IMR-90 (cell line): ENCODE data around the gene SRGAP3. TPM values are rescaled to one million over a fixed set of nuclear protein-coding genes. Genes with fewer than 3 reads are reported as not detected.
A peak's percentile ranks its signal among the peaks of the same experiment; 100 is the strongest.

ENCODE experiments used
- ATAC-seq: fragments of 200-7000 bp; cut with Tn5 transposase; 2 replicates; pipeline ENCODE4 v1.9.1; 2020; ENCODE audit warnings: low read depth, mild to moderate bottlenecking, moderate library complexity
- BruUV-seq: library from RNA; stranded (reverse); fragments of 400-500 nt; replicated peaks from 2 replicates; lab custom pipeline; 2021; lab: Mats Ljungman, UMichigan
- CTCF ChIA-PET: fragments of 300-600 bp; formaldehyde crosslinking; extraction: SDS; loops from one replicate; lab custom pipeline; 2021; ENCODE audit warnings: antibody characterized with exemption; lab: Yijun Ruan, JAX
- POLR2A ChIA-PET: fragments of 300-600 bp; sonication (Branson Sonifier 250); formaldehyde crosslinking; loops from one replicate; lab custom pipeline; 2022; ENCODE audit warnings: antibody characterized with exemption; ENCODE audit not compliant: unreplicated experiment; lab: Charles Lee
- DNase-seq: peaks from one replicate; pipeline ENCODE4 v3.0.0; 2013
- H2AFZ ChIP-seq: replicated peaks from 2 replicates; pipeline ENCODE3; 2013; ENCODE audit warnings: low read length, mild to moderate bottlenecking; ENCODE audit not compliant: poor library complexity
- H2AK5ac ChIP-seq: 2 replicates; pipeline ENCODE4 v1.6.1; 2013; ENCODE audit warnings: low read depth, low read length, inconsistent platforms
- H2AK9ac ChIP-seq: replicated peaks from 2 replicates; pipeline ENCODE3; 2013; ENCODE audit warnings: mild to moderate bottlenecking, low read depth, low read length, moderate library complexity; ENCODE audit not compliant: poor library complexity
- H2BK120ac ChIP-seq: 2 replicates; pipeline ENCODE4 v1.6.1; 2013; ENCODE audit warnings: low read depth, low read length, inconsistent platforms
- H2BK15ac ChIP-seq: 3 replicates; pipeline ENCODE4 v1.6.1; 2013; ENCODE audit warnings: low read depth, low read length, inconsistent platforms
- H2BK20ac ChIP-seq: 2 replicates; pipeline ENCODE4 v1.6.1; 2013; ENCODE audit warnings: low read depth, mild to moderate bottlenecking, inconsistent platforms, low read length, moderate library complexity
- H2BK5ac ChIP-seq: 2 replicates; pipeline ENCODE4 v1.6.1; 2013; ENCODE audit warnings: mild to moderate bottlenecking, low read depth, low read length, inconsistent platforms; ENCODE audit not compliant: poor library complexity, severe bottlenecking
- H3K14ac ChIP-seq: replicated peaks from 2 replicates; pipeline ENCODE4 v1.6.1; 2013; ENCODE audit warnings: low read depth, low read length, inconsistent platforms
- H3K18ac ChIP-seq: 2 replicates; pipeline ENCODE4 v1.6.1; 2013; ENCODE audit warnings: low read depth, low read length, control low read depth
- H3K23ac ChIP-seq: 2 replicates; pipeline ENCODE4 v1.6.1; 2013; ENCODE audit warnings: low read depth, low read length, inconsistent platforms
- H3K27ac ChIP-seq: 2 replicates; pipeline ENCODE4 v1.5.1; 2013; ENCODE audit warnings: mild to moderate bottlenecking, control low read depth, low read length; ENCODE audit not compliant: insufficient read depth
- H3K27me3 ChIP-seq: 2 replicates; pipeline ENCODE4 v1.6.1; 2013; ENCODE audit warnings: low read length; ENCODE audit not compliant: control insufficient read depth, insufficient read depth
- H3K36me3 ChIP-seq: 2 replicates; pipeline ENCODE4 v1.6.1; 2013; ENCODE audit warnings: low read length, mixed read lengths; ENCODE audit not compliant: control insufficient read depth, insufficient read depth
- H3K4ac ChIP-seq: 2 replicates; pipeline ENCODE4 v1.6.1; 2013; ENCODE audit warnings: low read depth, low read length, inconsistent platforms
- H3K4me1 ChIP-seq: 2 replicates; pipeline ENCODE4 v1.6.1; 2013; ENCODE audit warnings: low read length, mixed read lengths; ENCODE audit not compliant: control insufficient read depth, insufficient read depth
- H3K4me2 ChIP-seq: 2 replicates; pipeline ENCODE4 v1.6.1; 2013; ENCODE audit warnings: low read depth, mild to moderate bottlenecking, control low read depth, low read length, moderate library complexity
- H3K4me3 ChIP-seq: 2 replicates; pipeline ENCODE4 v1.5.1; 2013; ENCODE audit warnings: low read depth, mild to moderate bottlenecking, control low read depth, low read length, moderate library complexity; ENCODE audit not compliant: insufficient read depth
- H3K56ac ChIP-seq: 2 replicates; pipeline ENCODE4 v1.6.1; 2013; ENCODE audit warnings: low read length, inconsistent platforms; ENCODE audit not compliant: insufficient read depth; ENCODE audit errors: extremely low read depth
- H3K79me1 ChIP-seq, 2 experiments: 2 replicates each; pipeline ENCODE4 v1.6.1; 2013; ENCODE audit warnings: low read length in 2 of 2, inconsistent platforms in 1 of 2, low read depth in 1 of 2
- H3K9ac ChIP-seq: 2 replicates; pipeline ENCODE4 v1.6.1; 2013; ENCODE audit warnings: low read depth, low read length, control low read depth
- H3K9me1 ChIP-seq: 2 replicates; pipeline ENCODE4 v1.6.1; 2013; ENCODE audit warnings: low read length, inconsistent platforms; ENCODE audit not compliant: insufficient read depth
- H3K9me3 ChIP-seq: 2 replicates; pipeline ENCODE4 v1.6.1; 2013; ENCODE audit warnings: low read length; ENCODE audit not compliant: control insufficient read depth, insufficient read depth
- H4K20me1 ChIP-seq: 2 replicates; pipeline ENCODE4 v1.6.1; 2013; ENCODE audit warnings: low read length, inconsistent platforms; ENCODE audit not compliant: insufficient read depth
- H4K5ac ChIP-seq: 2 replicates; pipeline ENCODE4 v1.6.1; 2013; ENCODE audit warnings: mild to moderate bottlenecking, low read depth, low read length, control low read depth
- H4K8ac ChIP-seq, 2 experiments: 2 replicates each; pipeline ENCODE4 v1.6.1; 2013; ENCODE audit warnings: low read depth in 2 of 2, low read length in 2 of 2, control low read depth in 1 of 2, inconsistent platforms in 1 of 2
- H4K91ac ChIP-seq: 2 replicates; pipeline ENCODE4 v1.6.1; 2013; ENCODE audit warnings: low read depth, low read length, inconsistent platforms; ENCODE audit not compliant: insufficient read depth
- BHLHE40 ChIP-seq: fragments of 150-350 bp; IDR thresholded peaks from 2 replicates; pipeline ENCODE4 v1.6.1; 2016; ENCODE audit warnings: mild to moderate bottlenecking, low read depth, low read length
- CEBPB ChIP-seq: IDR thresholded peaks from 2 replicates; pipeline ENCODE4 v1.6.1; 2012; ENCODE audit warnings: low read depth, low read length, improper control_type of control experiment
- CHD1 ChIP-seq: IDR thresholded peaks from 2 replicates; pipeline ENCODE4 v1.6.1; 2012; ENCODE audit warnings: low read depth, low read length, improper control_type of control experiment
- CTCF ChIP-seq: conservative IDR thresholded peaks from 2 replicates; pipeline ENCODE4 v1.5.1; 2012; ENCODE audit warnings: mild to moderate bottlenecking, low read depth, low read length, improper control_type of control experiment
- ELK1 ChIP-seq: fragments of 150-350 bp; IDR thresholded peaks from 2 replicates; pipeline ENCODE4 v1.6.1; 2016; ENCODE audit warnings: low read depth, mild to moderate bottlenecking, low read length, moderate library complexity, borderline replicate concordance
- FOS ChIP-seq: fragments of 150-350 bp; IDR thresholded peaks from 2 replicates; pipeline ENCODE4 v1.6.1; 2016; ENCODE audit warnings: low read depth, low read length
- MAFK ChIP-seq: IDR thresholded peaks from 2 replicates; pipeline ENCODE4 v1.6.1; 2012; ENCODE audit warnings: low read depth, low read length, improper control_type of control experiment
- MAZ ChIP-seq: IDR thresholded peaks from 2 replicates; pipeline ENCODE4 v1.6.1; 2012; ENCODE audit warnings: low read depth, mild to moderate bottlenecking, low read length, improper control_type of control experiment, moderate library complexity, borderline replicate concordance
- MXI1 ChIP-seq: IDR thresholded peaks from 2 replicates; pipeline ENCODE4 v1.6.1; 2012; ENCODE audit warnings: low read depth, mild to moderate bottlenecking, low read length, moderate library complexity, borderline replicate concordance
- NFE2L2 ChIP-seq: fragments of 150-350 bp; IDR thresholded peaks from 2 replicates; pipeline ENCODE4 v1.6.1; 2016; ENCODE audit warnings: low read depth, mild to moderate bottlenecking, low read length
- POLR2A ChIP-seq: IDR thresholded peaks from 2 replicates; pipeline ENCODE4 v1.6.1; 2012; ENCODE audit warnings: mild to moderate bottlenecking, low read depth, low read length
- RAD21 ChIP-seq: IDR thresholded peaks from 2 replicates; pipeline ENCODE4 v1.6.1; 2012; ENCODE audit warnings: low read length, improper control_type of control experiment
- RCOR1 ChIP-seq: IDR thresholded peaks from 2 replicates; pipeline ENCODE4 v1.6.1; 2012; ENCODE audit warnings: mild to moderate bottlenecking, low read length, improper control_type of control experiment; ENCODE audit not compliant: insufficient replicate concordance
- RFX5 ChIP-seq: IDR thresholded peaks from 2 replicates; pipeline ENCODE4 v1.8.0; 2012; ENCODE audit warnings: low read depth, mild to moderate bottlenecking, low read length, moderate library complexity
- SMC3 ChIP-seq: fragments of 150-350 bp; IDR thresholded peaks from 2 replicates; pipeline ENCODE4 v1.6.1; 2016; ENCODE audit warnings: low read depth, mild to moderate bottlenecking, antibody characterized with exemption, low read length, moderate library complexity
- USF2 ChIP-seq: fragments of 150-350 bp; IDR thresholded peaks from 2 replicates; pipeline ENCODE4 v1.6.1; 2017; ENCODE audit warnings: mild to moderate bottlenecking, antibody characterized with exemption, low read length, low read depth
- WGBS, 2 experiments: methylation state at CpG; one replicate each; pipeline versions ENCODE4 v1.1.5 to v1.1.7; 2013; ENCODE audit warnings: missing lambda C conversion rate in 2 of 2; ENCODE audit not compliant: insufficient read length in 1 of 2; ENCODE audit errors: extremely low coverage in 2 of 2; 5-methylcytosine and 5-hydroxymethylcytosine counted together
- dilution Hi-C: fragments of 300-500 bp; cut with HindIII; formaldehyde crosslinking; loops from one replicate; pipeline ENCODE4 v1.14.3; 2018; ENCODE audit warnings: low sequenced_read_pairs; ENCODE audit not compliant: unreplicated experiment
- in situ Hi-C: fragments of 300-500 bp; cut with MboI; formaldehyde crosslinking; loops from 3 replicates; pipeline ENCODE4 v1.14.3; 2019; ENCODE audit warnings: low sequenced_read_pairs, inconsistent platforms, mixed read lengths
- intact Hi-C: fragments of 100-400 bp; cut with micrococcal nuclease; formaldehyde crosslinking; loops from 2 replicates; pipeline ENCODE4 v1.10.0; 2022
- polyA plus RNA-seq, 3 experiments: library from polyadenylated mRNA; depleted of rRNA; stranded (reverse); fragments of >200 nt; gene quantifications; 2 replicates each; pipeline ENCODE4 v1.2.3, GENCODE V29; 2012; ENCODE audit warnings: low replicate concordance in 1 of 3
- total RNA-seq: library from RNA; depleted of rRNA; stranded (reverse); fragments of >200 nt; gene quantifications from 2 replicates; pipeline ENCODE4 v1.2.3, GENCODE V29; 2012

SRGAP3 gene
- total and polyA plus RNA-seq, 2 of the 4 experiments (the other 2 are of a cell fraction), result 0.68 to 1.4 TPM

DNA sequence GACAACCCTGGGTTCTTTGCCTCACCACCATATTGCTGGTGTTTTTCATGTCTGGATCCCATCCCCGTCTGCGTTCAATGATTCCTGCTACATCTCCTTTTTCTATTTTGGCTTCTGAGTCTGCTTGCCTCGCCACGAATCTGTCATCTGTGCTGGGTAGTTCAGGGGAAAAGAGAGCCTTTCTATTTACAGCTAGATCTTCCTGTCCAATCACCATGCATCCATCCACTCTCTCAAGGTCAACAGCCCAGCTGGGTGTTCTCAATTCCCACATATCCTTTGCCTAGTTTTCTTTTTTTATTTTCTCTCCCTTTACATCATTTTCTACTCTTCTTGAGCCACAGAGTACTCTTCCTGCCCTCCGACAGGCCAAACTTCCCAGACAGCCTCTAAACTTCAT, 181.4 kb downstream of the SRGAP3 start:
- no peak overlapping the region for H3K14ac ChIP-seq
- no peak overlapping the region for H2AK5ac ChIP-seq
- no peak overlapping the region for H2BK120ac ChIP-seq
- ChIA-PET POLR2A (interaction anchor here (0.6 kb wide), 1 partner anchor 8 kb away, joined by 13 read pairs; no protein-coding TSS in a partner anchor), CTCF (interaction anchor here (1.0 kb wide), 1 partner anchor 13 kb away, joined by 3 read pairs; no protein-coding TSS in a partner anchor)
- H2BK15ac ChIP-seq, result no peak overlapping the region
- no peak overlapping the region for H2AK9ac ChIP-seq
- intact Hi-C loops, result loop anchor here (5.0 kb wide), 1 partner anchor 626 kb away; no protein-coding TSS in a partner anchor
- no peaks in the 10 kb centered on the region for H3K36me3 ChIP-seq
- dilution Hi-C loops, result no loop called here
- H2AFZ ChIP-seq, result peak overlapping the region; percentile 33
- no peak overlapping the region for H3K23ac ChIP-seq
- no peak overlapping the region for H3K4ac ChIP-seq
- H2BK5ac ChIP-seq, result no peak overlapping the region
- no peaks in the 10 kb centered on the region for H3K9me1 ChIP-seq
- no peaks in the 10 kb centered on the region for H4K20me1 ChIP-seq
- TF ChIP-seq POLR2A, result no peak
- no peak for TF ChIP-seq MXI1
- no peak for TF ChIP-seq SMC3
- TF ChIP-seq MAFK, result no peak
- TF ChIP-seq RFX5, result no peak
- TF ChIP-seq MAZ, result no peak
- TF ChIP-seq RAD21, result no peak
- TF ChIP-seq CEBPB, result no peak
- TF ChIP-seq BHLHE40, result no peak
- no peak for TF ChIP-seq FOS
- no peak for TF ChIP-seq USF2
- TF ChIP-seq ELK1, result no peak
- TF ChIP-seq NFE2L2, result no peak
- no peak for TF ChIP-seq CTCF
- no peak for TF ChIP-seq RCOR1
- TF ChIP-seq CHD1, result no peak
- no peak overlapping the region for H3K4me3 ChIP-seq
- DNase-seq (no peak), ATAC-seq (no peak)
- WGBS, 2 experiments, result no CpG with 5 or more reads among the region's 5 CpGs
- no peak overlapping the region for H3K27ac ChIP-seq
- no peak overlapping the region for H3K4me2 ChIP-seq
- in situ Hi-C loops, result loop anchor here (5.0 to 25.0 kb wide), 3 partner anchors 96 to 406 kb away; partner anchors contain the start of gene OXTR
- H2BK20ac ChIP-seq, result no peak overlapping the region
- peaks cover 14% of the 10 kb centered on the region for H3K27me3 ChIP-seq
- H3K9me3 ChIP-seq, result no peaks in the 10 kb centered on the region
- H3K9ac ChIP-seq, result no peak overlapping the region
- H4K91ac ChIP-seq, result no peak overlapping the region
- BruUV-seq, result no TSS peak
- H3K4me1 ChIP-seq, result no peaks in the 10 kb centered on the region
- no peak overlapping the region for H3K18ac ChIP-seq
- no peak overlapping the region for H4K8ac ChIP-seq
- H3K56ac ChIP-seq, result no peak overlapping the region
- H4K5ac ChIP-seq, result no peak overlapping the region
- H3K79me1 ChIP-seq, result no peaks in the 10 kb centered on the region
